B cell (primary cell): ENCODE results near the gene USP28.

ENCODE experiments used
- CTCF ChIP-seq: fragments of 200-600 bp; IDR thresholded peaks from one replicate; pipeline ENCODE4 v1.8.0; 2022; ENCODE audit warnings: antibody characterized with exemption, mild to moderate bottlenecking
- EZH2 ChIP-seq: IDR thresholded peaks from 2 replicates; pipeline ENCODE4 v1.6.1; 2012; ENCODE audit warnings: borderline replicate concordance, low read depth, mild to moderate bottlenecking, moderate library complexity, low read length; ENCODE audit not compliant: insufficient read depth, poor library complexity, severe bottlenecking

GRCh38 chr11:113884361-113884836, 9.0 kb upstream of the USP28 start:
- TF ChIP-seq EZH2, result no peak
- TF ChIP-seq CTCF, result no peak
